Regular cardiac myocyte (primary cell): ENCODE results near the gene ARL6IP1. TPM values are rescaled to one million over a fixed set of nuclear protein-coding genes. Genes with fewer than 3 reads are reported as not detected.

Experiments
- total RNA-seq: library from RNA; depleted of rRNA; stranded (reverse); fragments of >200 nt; gene quantifications from 2 replicates; pipeline ENCODE4 v1.2.3, GENCODE V29; 2014

ARL6IP1 gene
- 316 and 558 TPM in 2 replicates for total RNA-seq

GRCh38 chr16:18801145-18801972 is at the start of gene ARL6IP1:
ARL6IP1 (minus strand) TSS chr16:18801549; CDS start chr16:18801466, 83 bp downstream.

GRCh38 chr16:18789850-18790706 is 11.3 kb downstream of the ARL6IP1 start, which contains the start of gene RPS15A:
RPS15A (minus strand) TSS chr16:18790334; CDS start chr16:18789113, 1,221 bp downstream.

Other genes starting within 250 kb of the ARL6IP1 start
- 96.4 and 104 TPM in 2 replicates for gene NOMO2, start 239.5 kb downstream of the ARL6IP1 start, total RNA-seq
- gene RPS15A, start 11.2 kb downstream of the ARL6IP1 start, total RNA-seq = 1,680 and 1,863 TPM in 2 replicates
- gene SMG1, start 124.9 kb upstream of the ARL6IP1 start, total RNA-seq = 49.1 and 57.2 TPM in 2 replicates
- gene TMC7, start 182.4 kb upstream of the ARL6IP1 start, total RNA-seq = 0.56 and 0.77 TPM in 2 replicates